Esophagus muscularis mucosa (tissue), 4 donors: Measurements from ENCODE around the gene SLC22A7.

Experiments used
- CTCF ChIP-seq, 3 experiments: fragments of 200-600 bp in 2 of 3; fragments of 450-650 bp in 1 of 3; sonication (generic) in 2 of 3; IDR thresholded peaks; one replicate each; pipeline ENCODE4 v1.5.1; 2017 to 2019; ENCODE audit warnings: antibody characterized with exemption in 3 of 3, mild to moderate bottlenecking in 2 of 3, moderate library complexity in 1 of 3
- EP300 ChIP-seq: sonication (generic); formaldehyde crosslinking; IDR thresholded peaks from one replicate; pipeline ENCODE4 v1.6.1; 2017; ENCODE audit warnings: antibody characterized with exemption
- POLR2AphosphoS5 ChIP-seq, 2 donors: sonication (generic); formaldehyde crosslinking; IDR thresholded peaks; one replicate each; pipeline ENCODE4 v1.6.1; 2017; ENCODE audit warnings: antibody characterized with exemption in 2 of 2

- TF ChIP-seq EP300 (no peak), CTCF (IDR thresholded peaks at IDR 0.05) (no peak), POLR2AphosphoS5 (IDR thresholded peaks at IDR 0.05) (no peak)
Observed at GRCh38 chr6:43248791-43249190, 49.3 kb upstream of the SLC22A7 start.
